ENCODE results near the gene CLDN1.

Gene CLDN1

DNA sequence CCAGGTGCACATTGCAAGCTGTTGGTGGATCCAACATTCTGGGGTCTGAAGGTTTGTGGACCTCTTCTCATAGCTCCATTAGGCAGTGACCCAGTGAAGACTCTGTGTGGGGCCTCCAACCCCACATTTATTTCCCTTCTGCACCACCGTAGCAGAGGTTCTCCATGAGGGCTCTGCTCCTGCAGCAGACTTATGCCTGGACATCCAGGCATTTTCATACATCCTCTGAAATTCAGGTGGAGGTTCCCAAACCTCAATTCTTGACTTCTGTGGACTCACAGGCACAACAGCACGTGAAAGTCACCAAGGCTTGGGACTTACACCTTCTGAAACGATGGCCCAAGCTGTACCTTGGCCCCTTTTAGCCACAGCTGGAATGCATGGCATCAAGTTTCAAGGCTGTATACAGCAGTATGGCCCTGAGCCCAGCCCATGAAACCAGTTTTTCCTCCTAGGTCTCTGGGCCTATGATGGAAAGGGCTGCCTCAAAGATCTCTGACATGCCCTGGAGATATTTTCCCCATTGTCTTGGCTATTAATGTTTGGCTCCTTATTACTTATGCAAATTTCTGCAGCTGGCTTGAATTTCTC lies 30.2 kb downstream of the CLDN1 start:
- H3K4me3 ChIP-seq (replicated peaks; ENCODE audit: low read depth, low read length), result no peak overlapping the region
- DNase-seq (ENCODE audit: extremely low read depth, low read depth), result no peak
- TF ChIP-seq CTCF (IDR thresholded peaks at IDR 0.05; ENCODE audit: low read depth, low read length, missing control alignments), result no peak

DNA sequence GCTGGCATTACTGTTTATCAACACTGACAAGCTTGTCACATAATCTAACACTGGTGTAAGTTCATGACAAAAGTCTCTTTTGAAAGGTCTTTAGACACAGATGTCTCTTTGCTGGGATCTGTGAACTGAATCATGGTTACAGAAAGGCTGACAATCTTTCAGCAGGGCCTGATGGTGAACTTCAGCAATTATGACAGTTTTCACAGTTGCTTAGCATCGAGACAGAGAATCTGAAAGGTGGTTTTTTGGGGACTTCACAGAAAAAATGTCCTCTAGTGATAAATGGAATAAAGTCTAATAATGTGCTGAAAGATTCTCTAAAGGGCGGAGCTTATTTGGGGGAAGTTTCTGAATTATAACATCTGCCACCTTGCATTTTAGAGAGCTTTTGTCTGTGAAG lies 32.3 kb downstream of the CLDN1 start:
- no peak overlapping the region for H3K4me3 ChIP-seq (replicated peaks; ENCODE audit: low read depth, low read length)
- no peak for TF ChIP-seq CTCF (IDR thresholded peaks at IDR 0.05; ENCODE audit: low read depth, low read length, missing control alignments)
- no peak for DNase-seq (ENCODE audit: extremely low read depth, low read depth)

DNA sequence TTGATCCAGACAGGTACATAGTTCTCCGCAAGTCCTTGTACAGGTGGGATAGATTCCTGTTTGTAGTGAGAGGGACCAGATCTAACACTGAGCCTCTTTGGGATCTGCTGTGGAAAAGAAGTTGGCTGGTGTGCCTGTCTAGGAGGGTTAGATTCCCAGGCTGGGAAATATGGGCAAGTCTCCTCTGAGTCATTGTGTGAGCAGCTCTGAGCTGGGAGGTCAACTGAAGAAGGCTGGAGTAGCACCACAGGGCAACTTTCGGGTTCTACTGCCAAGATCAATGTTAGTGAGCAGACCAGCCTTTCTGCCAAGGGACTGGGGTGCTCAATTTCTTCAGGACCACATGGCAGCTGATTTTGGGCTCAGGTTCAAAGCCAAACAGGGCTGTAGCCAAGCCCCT lies 33.4 kb downstream of the CLDN1 start:
- no peak for DNase-seq (ENCODE audit: extremely low read depth, low read depth)
- no peak overlapping the region for H3K4me3 ChIP-seq (replicated peaks; ENCODE audit: low read depth, low read length)
- TF ChIP-seq CTCF (IDR thresholded peaks at IDR 0.05; ENCODE audit: low read depth, low read length, missing control alignments), result no peak

DNA sequence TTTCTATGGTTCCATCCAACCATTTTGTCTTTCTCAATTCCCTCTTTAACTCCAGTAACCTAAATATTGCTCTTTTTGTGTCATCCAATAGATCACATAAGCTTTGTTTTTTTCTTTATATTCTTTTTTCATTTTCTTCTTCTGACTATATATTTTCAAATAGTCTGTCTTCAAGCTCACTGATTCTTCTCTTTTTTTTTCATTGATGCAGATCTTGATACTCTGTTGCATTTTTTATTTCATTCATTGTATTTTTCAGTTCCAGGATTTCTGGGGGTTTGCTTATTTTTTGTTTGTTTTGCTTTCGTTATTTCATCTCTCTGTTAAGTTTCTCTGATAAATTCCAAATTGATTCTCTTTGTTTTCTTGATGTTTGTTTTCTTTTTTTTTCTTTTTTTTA lies 36.2 kb downstream of the CLDN1 start:
- no peak for TF ChIP-seq CTCF (IDR thresholded peaks at IDR 0.05; ENCODE audit: low read depth, low read length, missing control alignments)
- DNase-seq (ENCODE audit: extremely low read depth, low read depth), result no peak
- no peak overlapping the region for H3K4me3 ChIP-seq (replicated peaks; ENCODE audit: low read depth, low read length)

DNA sequence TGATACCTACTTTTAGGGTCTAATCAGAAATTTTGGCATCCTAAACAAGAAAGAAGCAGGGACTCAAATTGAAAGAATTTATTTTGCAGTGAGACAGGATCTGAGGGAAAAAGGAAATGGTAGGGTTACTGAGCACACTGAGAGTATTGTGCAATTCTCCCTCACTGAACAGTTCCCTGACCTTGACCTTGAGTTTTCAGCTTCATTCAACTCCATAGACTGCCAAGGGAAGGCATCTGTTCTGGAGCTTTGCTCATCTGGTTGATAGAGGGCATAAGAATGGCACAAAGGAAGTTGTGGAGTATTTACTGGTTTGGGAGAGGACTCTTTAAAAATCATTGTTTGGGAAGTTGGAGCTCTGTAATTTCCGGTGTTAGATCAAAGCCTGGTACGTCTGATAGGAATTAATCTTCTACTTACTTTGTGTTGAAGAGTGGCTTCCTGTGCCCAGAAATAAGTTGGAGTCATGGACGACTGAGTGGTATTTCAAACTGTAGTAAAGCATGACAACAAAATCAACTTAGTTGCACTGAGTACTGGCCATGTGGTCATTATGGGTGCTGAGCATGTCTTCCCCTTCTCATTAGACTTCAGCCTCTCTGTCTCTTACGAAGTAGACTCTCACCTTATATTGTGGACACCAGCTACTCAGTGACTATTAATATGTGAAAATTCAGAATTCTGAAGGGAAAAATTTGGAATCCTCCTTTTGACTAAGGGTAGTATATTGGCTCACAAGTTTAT lies 40.8 kb downstream of the CLDN1 start:
- no peak overlapping the region for H3K4me3 ChIP-seq (replicated peaks; ENCODE audit: low read depth, low read length)
- TF ChIP-seq CTCF (IDR thresholded peaks at IDR 0.05; ENCODE audit: low read depth, low read length, missing control alignments), result no peak
- no peak for DNase-seq (ENCODE audit: extremely low read depth, low read depth)

- H3K4me3 ChIP-seq (replicated peaks; ENCODE audit: low read depth, low read length), result no peak overlapping the region
- DNase-seq (ENCODE audit: extremely low read depth, low read depth), result no peak
- TF ChIP-seq CTCF (IDR thresholded peaks at IDR 0.05; ENCODE audit: low read depth, low read length, missing control alignments), result no peak
Observed at GRCh38 chr3:190279690-190280089, 42.6 kb downstream of the CLDN1 start.
